Fibroblast of skin of right biceps (primary cell): ENCODE measurements around the gene PPA1.
"Not testable (repeated sequence)": the region's sequence is repeated elsewhere in the genome, so short reads cannot be mapped to it uniquely, and the experiment has no call there.

ENCODE experiments used
- DNase-seq: peaks from one replicate; pipeline ENCODE4 v3.0.0-alpha.2; 2013

The PPA1 gene

DNA sequence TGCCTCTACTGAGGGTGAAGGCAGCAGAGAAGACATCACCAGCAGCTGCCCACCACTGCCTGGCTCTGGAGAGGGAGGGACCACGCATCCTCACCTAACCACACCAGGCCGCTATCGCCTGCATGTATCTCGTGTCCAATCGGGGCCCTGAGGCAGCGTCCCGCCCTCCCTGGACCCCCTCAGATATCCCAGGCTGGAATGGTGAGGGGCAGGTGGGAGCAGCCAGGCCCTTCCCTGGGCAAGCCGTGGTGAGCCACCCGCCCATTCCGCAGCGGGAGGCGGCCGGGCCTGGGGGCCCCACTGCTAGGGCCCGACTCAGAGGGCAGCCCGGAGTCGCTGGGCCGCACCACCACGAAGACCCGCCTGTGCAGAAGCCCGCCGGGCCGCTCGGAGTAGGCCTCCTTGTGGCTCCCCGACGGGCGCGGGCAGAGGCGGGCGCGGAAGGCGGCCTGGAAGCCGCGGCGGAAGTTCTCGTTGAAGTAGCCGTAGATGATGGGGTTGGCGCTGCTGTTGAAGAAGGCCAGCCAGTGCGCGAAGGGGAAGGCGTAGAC is 21.6 kb upstream of the PPA1 start:
- no peak for DNase-seq

- no peak for DNase-seq
Measured at GRCh38 chr10:70253878-70254765, 20.9 kb upstream of the PPA1 start.

DNA sequence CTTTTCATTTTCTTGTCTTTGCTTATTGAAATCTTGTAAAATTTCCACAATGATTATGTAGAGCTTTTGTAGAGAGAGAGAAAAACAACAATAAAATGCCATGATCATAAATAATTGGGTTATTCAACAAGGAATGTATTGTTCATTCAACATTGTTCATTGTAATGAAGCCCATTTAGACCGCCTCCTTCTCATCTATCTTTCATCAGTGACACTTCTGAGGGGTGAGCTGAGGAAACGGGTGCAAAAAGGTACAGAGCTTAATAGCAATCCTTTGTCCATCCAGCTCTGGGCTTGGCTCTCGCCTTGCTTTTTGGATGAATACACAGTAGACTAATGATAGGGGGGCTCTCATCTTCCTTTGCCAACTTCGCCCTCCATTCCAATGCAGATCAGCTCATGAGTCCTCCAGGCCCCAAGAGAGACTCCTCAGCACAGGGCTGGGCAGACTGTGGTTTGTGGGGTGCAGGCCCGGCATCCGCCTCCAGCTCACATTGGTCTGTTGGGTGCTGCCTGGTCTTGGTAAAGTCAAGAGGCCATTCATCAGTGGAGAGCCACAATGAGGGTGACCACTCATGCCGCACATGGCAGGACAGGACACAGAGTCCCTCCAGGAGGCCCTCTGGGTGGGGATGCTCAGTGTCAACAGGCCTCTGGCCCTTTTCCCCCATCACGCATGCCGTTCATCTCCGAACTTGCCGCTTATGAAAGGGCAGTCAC is 17.9 kb upstream of the PPA1 start:
- no peak for DNase-seq

GRCh38 chr10:70247360-70247759 is 14.1 kb upstream of the PPA1 start:
- no peak for DNase-seq

DNA sequence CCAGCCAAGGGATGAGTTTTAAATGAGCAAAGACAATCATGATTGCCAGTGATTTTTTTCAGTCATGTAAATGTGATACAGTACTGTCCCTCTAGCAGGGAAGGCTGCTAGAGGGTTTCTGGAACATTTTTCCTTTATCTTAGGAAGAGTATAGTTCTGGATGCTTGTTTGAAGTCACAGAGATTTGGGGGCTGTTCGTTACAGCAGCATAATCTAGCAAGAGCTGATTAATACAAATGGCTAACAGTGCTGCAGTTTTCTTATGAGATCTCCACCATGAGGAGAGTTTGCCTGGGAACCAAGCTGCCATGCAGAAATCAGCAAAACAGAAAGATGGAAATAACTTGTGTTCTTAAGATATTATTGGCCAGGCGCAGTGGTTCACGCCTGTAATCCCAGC is 7.9 kb upstream of the PPA1 start:
- DNase-seq: no peak

DNA sequence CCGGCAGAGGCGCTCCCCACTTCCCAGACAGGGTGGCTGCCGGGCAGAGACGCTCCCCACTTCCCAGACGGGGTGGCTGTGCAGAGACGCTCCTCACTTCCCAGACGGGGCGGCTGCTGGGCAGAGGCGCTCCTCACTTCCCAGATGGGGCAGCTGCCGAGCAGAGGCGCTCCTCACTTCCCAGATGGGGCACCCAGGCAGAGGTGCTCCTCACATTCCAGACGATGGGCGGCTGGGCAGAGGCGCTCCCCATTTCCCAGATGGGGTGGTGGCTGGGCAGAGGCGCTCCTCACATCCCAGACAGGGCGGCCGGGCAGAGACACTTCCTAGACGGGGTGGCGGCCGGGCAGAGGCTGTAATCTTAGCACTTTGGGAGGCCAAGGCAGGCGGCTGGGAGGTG is 6.8 kb upstream of the PPA1 start:
- not testable (repeated sequence) for DNase-seq

- DNase-seq: not testable (repeated sequence)
Measured at GRCh38 chr10:70239077-70239976, 6.1 kb upstream of the PPA1 start.

- DNase-seq: not testable (repeated sequence)
Measured at GRCh38 chr10:70237958-70238536, 4.8 kb upstream of the PPA1 start.

- peak; percentile 78 for DNase-seq
Measured at GRCh38 chr10:70234668-70235447, 1.6 kb upstream of the PPA1 start.

- no peak for DNase-seq
Measured at GRCh38 chr10:70233939-70234300, 691 bp upstream of the PPA1 start.

DNA sequence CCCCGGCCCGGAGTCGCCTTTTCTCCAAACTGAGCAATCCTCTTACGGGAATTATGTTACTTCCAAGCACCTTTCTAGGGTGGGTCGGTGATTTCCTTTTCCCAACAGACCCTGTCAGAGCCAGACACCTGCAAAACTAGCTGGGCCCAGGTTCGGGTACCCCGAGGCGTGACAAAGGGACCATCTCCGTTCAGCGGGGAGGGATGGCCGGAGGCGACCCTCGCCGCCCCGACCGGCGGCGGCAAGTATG is 445 bp downstream of the PPA1 start:
- peak; percentile 8 for DNase-seq

DNA sequence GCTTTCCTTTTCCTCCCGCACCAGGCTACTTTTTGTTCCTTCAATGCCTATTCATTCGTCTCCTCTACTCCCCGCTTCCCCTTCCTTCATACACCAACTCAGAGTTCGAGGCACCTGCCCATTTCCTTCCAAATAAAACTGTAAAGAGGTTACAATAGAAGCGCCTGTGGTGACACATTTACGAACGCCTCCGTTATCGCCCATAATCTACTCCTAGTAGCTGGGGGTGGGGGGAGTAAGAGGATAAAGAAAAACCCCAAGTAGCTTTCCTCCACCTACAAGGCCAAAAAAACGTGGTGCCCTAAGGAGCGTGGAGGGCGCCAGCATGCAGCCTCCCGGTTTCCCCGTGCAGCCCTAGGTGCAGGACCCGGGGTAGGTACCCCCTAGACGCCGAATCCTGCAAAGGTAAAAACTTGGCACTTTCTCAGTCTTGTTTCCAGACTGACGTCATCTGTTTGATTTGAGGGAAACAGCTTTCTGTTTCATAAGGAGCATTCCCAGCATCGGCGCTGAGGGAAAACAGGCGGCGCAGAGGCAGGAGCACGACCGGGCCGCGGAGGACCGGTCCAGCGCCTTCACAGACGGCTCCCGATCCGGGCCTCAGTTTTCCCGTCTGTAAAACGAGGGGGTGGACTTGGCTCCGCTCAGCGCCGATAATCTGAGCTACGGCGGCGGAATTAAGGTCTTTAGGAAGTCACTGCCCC is 922 bp downstream of the PPA1 start:
- peak; percentile 55 for DNase-seq

- DNase-seq: no peak
Measured at GRCh38 chr10:70228491-70228890, 4.7 kb downstream of the PPA1 start.

GRCh38 chr10:70227548-70228320 is 5.5 kb downstream of the PPA1 start:
- no peak for DNase-seq

DNA sequence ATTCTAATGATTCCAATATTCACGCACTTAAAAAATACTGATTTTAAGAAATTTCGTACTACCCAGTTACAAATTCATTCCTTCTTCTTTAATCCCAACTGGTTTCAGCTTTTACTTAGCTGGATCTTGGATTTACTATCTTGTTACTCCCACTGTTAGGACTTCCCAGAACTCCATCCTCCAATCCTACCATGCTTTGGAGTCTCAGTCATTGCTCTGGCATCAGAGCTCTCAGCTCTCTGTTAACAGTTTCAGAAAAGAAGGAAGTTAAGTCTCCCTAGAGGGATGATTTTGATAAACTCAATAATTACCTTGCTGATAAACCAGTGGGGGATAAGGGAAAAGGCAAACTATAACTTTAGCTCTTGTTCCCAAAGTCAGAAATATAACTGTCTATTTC is 9.5 kb downstream of the PPA1 start:
- no peak for DNase-seq

DNA sequence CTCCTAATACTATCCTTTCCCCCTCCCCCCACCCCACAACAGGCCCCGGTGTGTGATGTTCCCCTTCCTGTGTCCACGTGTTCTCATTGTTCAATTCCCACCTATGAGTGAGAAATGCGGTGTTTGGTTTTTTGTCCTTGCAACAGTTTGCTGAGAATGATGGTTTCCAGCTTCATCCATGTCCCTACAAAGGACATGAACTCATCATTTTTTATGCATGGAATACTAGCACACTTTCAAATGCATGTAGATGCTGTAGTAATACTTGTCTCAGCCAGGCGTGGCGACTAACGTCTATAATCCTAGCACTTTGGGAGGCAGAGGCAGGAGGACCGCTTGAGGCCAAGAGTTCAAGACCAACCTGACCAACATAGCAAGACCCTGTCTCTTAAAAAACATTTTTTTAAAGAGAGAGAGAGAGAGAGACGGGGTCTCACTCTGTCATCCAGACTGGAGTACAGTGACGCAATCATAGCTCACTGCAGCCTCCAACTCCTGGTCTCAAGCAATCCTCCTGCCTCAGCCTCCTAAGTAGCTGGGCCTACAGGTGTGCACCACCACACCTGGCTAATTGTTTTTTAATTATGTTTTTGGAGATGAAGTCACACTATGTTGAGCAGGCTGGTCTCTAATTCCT is 10.3 kb downstream of the PPA1 start:
- DNase-seq: not testable (repeated sequence)

DNA sequence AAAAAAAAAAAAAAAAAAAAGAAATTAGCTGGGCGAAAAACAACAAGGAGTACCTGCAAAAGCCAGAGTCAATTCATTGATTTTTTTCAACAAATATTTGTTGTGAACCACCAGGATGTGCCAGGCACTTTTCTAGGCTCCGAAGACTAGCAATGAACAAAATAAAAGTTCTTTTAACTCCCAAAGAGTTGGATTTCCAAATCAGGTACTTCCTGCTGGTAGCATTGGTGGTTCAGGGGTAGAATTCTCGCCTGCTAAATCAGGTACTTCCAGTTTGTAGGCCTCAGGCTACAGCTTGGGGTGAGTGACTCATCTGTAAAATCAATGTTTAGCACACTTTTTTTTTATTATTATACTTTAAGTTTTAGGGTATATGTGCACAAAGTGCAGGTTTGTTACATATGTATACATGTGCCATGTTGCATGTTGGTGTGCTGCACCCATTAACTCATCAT is 10.9 kb downstream of the PPA1 start:
- DNase-seq: no peak

GRCh38 chr10:70221030-70221429 is 12.2 kb downstream of the PPA1 start:
- DNase-seq: no peak

- DNase-seq: peak; percentile 49
Measured at GRCh38 chr10:70212879-70213278, 20.4 kb downstream of the PPA1 start.

- DNase-seq: no peak
Measured at GRCh38 chr10:70212277-70212676, 21.0 kb downstream of the PPA1 start.
